GM12878 (cell line): Measurements from ENCODE around the gene ATIC. TPM values are rescaled to one million over a fixed set of nuclear protein-coding genes. Genes with fewer than 3 reads are reported as not detected.

ENCODE experiments used
- ATAC-seq: fragments of 200-7000 bp; cut with Tn5 transposase; 3 replicates; pipeline ENCODE4 v1.9.1; 2020; ENCODE audit warnings: mild to moderate bottlenecking, moderate library complexity
- BruUV-seq: library from RNA; stranded (reverse); fragments of 400-500 nt; replicated peaks from 2 replicates; lab custom pipeline; 2021; lab: Mats Ljungman, UMichigan
- CTCF ChIA-PET: fragments of 300-600 bp; sonication (Branson Sonifier 250); formaldehyde crosslinking; extraction: SDS; loops from one replicate; lab custom pipeline; 2021; ENCODE audit warnings: inconsistent platforms; lab: Yijun Ruan, JAX
- POLR2A ChIA-PET: fragments of 350-600 bp; formaldehyde crosslinking; extraction: SDS; loops from one replicate; lab custom pipeline; 2021; ENCODE audit warnings: inconsistent platforms; lab: Charles Lee
- RAD21 ChIA-PET: fragments of 300-600 bp; sonication (Branson Sonifier 250); formaldehyde crosslinking; loops from one replicate; lab custom pipeline; 2023; ENCODE audit warnings: antibody characterized with exemption; ENCODE audit not compliant: unreplicated experiment; lab: Charles Lee
- SMC1A ChIA-PET: fragments of 300-600 bp; sonication (Branson Sonifier 250); formaldehyde crosslinking; loops from one replicate; lab custom pipeline; 2023; ENCODE audit not compliant: unreplicated experiment, uncharacterized antibody; lab: Charles Lee
- DNase-seq: peaks from one replicate; pipeline ENCODE4 v3.0.0-alpha.2; 2011; ENCODE audit warnings: low read depth, low spot score
- FAIRE-seq: peaks from 3 replicates; lab custom pipeline; 2011; peaks lifted over from hg19 to GRCh38; lab: Jason Lieb, UNC
- H2AFZ ChIP-seq: 2 replicates; pipeline ENCODE4 v1.6.0; 2011; ENCODE audit warnings: low read depth, low read length, control low read depth; ENCODE audit not compliant: control insufficient read depth
- H3K27ac ChIP-seq: 2 replicates; pipeline ENCODE4 v1.5.1; 2011; ENCODE audit warnings: control low read depth; ENCODE audit not compliant: control insufficient read depth, insufficient read depth
- H3K27me3 ChIP-seq, 2 experiments: replicated peaks in 1 of 2; 2 replicates each; pipeline versions ENCODE4 v1.6.0 to v1.6.1; 2011; ENCODE audit warnings: low read length in 1 of 2; ENCODE audit not compliant: control insufficient read depth in 2 of 2, insufficient read depth in 2 of 2
- H3K36me3 ChIP-seq, 2 experiments: 2 replicates each; pipeline ENCODE4 v1.5.1; 2011; ENCODE audit warnings: low read length in 1 of 2; ENCODE audit not compliant: control insufficient read depth in 2 of 2, insufficient read depth in 2 of 2
- H3K4me1 ChIP-seq: 2 replicates; pipeline ENCODE4 v1.6.1; 2011; ENCODE audit warnings: mild to moderate bottlenecking, low read length, moderate library complexity, mixed read lengths; ENCODE audit not compliant: control insufficient read depth, insufficient read depth
- H3K4me2 ChIP-seq: 2 replicates; pipeline ENCODE4 v1.6.0; 2011; ENCODE audit warnings: control low read depth; ENCODE audit not compliant: control insufficient read depth, insufficient read depth
- H3K4me3 ChIP-seq: fragments of 200-600 bp; sonication (generic); 2 replicates; pipeline ENCODE4 v1.5.1; 2016
- H3K79me2 ChIP-seq: 2 replicates; pipeline ENCODE4 v1.6.0; 2011; ENCODE audit warnings: low read length; ENCODE audit not compliant: control insufficient read depth, insufficient read depth
- H3K9ac ChIP-seq: 2 replicates; pipeline ENCODE4 v1.8.0; 2011; ENCODE audit warnings: low read length, control low read depth, mixed read lengths; ENCODE audit not compliant: control insufficient read depth, insufficient read depth
- H3K9me3 ChIP-seq: replicated peaks from 3 replicates; pipeline ENCODE4 v1.5.1; 2011; ENCODE audit warnings: mild to moderate bottlenecking, low read length; ENCODE audit not compliant: control insufficient read depth, insufficient read depth
- H4K20me1 ChIP-seq: 2 replicates; pipeline ENCODE4 v1.6.0; 2011; ENCODE audit not compliant: control insufficient read depth, insufficient read depth
- CEBPB ChIP-seq, 2 experiments: fragments of 150-350 bp in 1 of 2; IDR thresholded peaks; 2 replicates each; pipeline ENCODE4 v1.6.1; 2012 to 2014; ENCODE audit warnings: low read depth in 2 of 2, low read length in 2 of 2, borderline replicate concordance in 1 of 2, inconsistent platforms in 1 of 2
- POLR2AphosphoS2 ChIP-seq: IDR thresholded peaks from 2 replicates; pipeline ENCODE4 v1.6.1; 2011; ENCODE audit warnings: low read depth, mild to moderate bottlenecking, low read length, improper control_type of control experiment, moderate library complexity
- SIN3A ChIP-seq: IDR thresholded peaks from 2 replicates; pipeline ENCODE4 v1.6.1; 2012; ENCODE audit warnings: low read depth, low read length, improper control_type of control experiment
- TBL1XR1 ChIP-seq: IDR thresholded peaks from 2 replicates; pipeline ENCODE4 v1.6.1; 2012; ENCODE audit warnings: low read depth, low read length, improper control_type of control experiment
- TCF7 ChIP-seq: IDR thresholded peaks from 2 replicates; pipeline ENCODE4 v1.6.1; 2014; ENCODE audit warnings: antibody characterized with exemption, borderline replicate concordance
- WRNIP1 ChIP-seq: IDR thresholded peaks from 2 replicates; pipeline ENCODE4 v1.6.1; 2011; ENCODE audit warnings: low read depth, low read length, improper control_type of control experiment, borderline replicate concordance
- ZNF384 ChIP-seq: IDR thresholded peaks from 2 replicates; pipeline ENCODE4 v1.6.1; 2012; ENCODE audit warnings: low read depth, mild to moderate bottlenecking, low read length, improper control_type of control experiment, borderline replicate concordance
- ZZZ3 ChIP-seq: IDR thresholded peaks from 2 replicates; pipeline ENCODE4 v1.6.1; 2011; ENCODE audit warnings: low read depth; ENCODE audit not compliant: control insufficient read depth, insufficient read length
- WGBS: methylation state at CpG from one replicate; pipeline ENCODE4 v1.1.6; 2016; ENCODE audit warnings: low lambda C conversion rate; ENCODE audit not compliant: insufficient replicate concordance, insufficient coverage; ENCODE audit errors: missing lambda C conversion rate; 5-methylcytosine and 5-hydroxymethylcytosine counted together
- in situ Hi-C: fragments of 300-500 bp; cut with MboI; formaldehyde crosslinking; loops from 9 replicates; pipeline ENCODE4 v1.14.3; 2018; ENCODE audit warnings: mixed read lengths
- intact Hi-C: fragments of 100-400 bp; cut with micrococcal nuclease; formaldehyde crosslinking; loops from one replicate; pipeline ENCODE4 v1.14.2; 2022; ENCODE audit not compliant: unreplicated experiment
- polyA plus RNA-seq, 11 experiments: library from polyadenylated mRNA; depleted of rRNA in 4 of 11; unstranded in 6 of 11; stranded (reverse) in 5 of 11; fragments of >200 nt; fragmentation: Nextera tagmentation in 4 of 11; fragmentation: Illumina TruSeq in 1 of 11; extraction: Ambion mirVana in 4 of 11; extraction: Trizol in 1 of 11; gene quantifications; 1 replicate in 1 of 11; 2 replicates in 10 of 11; pipeline versions ENCODE4 v1.2.1 to v1.2.3, GENCODE V29; 2011 to 2016; ENCODE audit warnings: inconsistent platforms in 2 of 11, missing spikeins in 2 of 11, low read depth in 1 of 11
- total RNA-seq, 4 experiments: library from RNA; depleted of rRNA in 3 of 4; stranded (reverse); fragments of >200 nt in 3 of 4; fragmentation: Illumina TruSeq in 1 of 4; extraction: Trizol in 1 of 4; gene quantifications; 2 replicates each; pipeline versions ENCODE4 v1.2.1 to v1.2.3, GENCODE V29; 2013 to 2021

The ATIC gene
- total and polyA plus RNA-seq, 10 of the 15 experiments (the other 5 are each of a cell fraction or from before 2014, with no cell fraction given) = 45.1 to 518 (median 306) TPM

GRCh38 chr2:215271446-215271845 is 40.4 kb upstream of the ATIC start:
- Histone ChIP-seq H3K4me1 (peaks cover 4% of the 10 kb centered on the region; the same call in 1 of the 2 replicates), H3K79me2 (no peaks in the 10 kb centered on the region), H3K36me3 (no peaks in the 10 kb centered on the region), H3K4me2 (no peak overlapping the region), H3K27ac (no peak overlapping the region), H3K27me3 (no peaks in the 10 kb centered on the region), H3K9me3 (no peaks in the 10 kb centered on the region), H3K9ac (no peak overlapping the region), H3K4me3 (no peak overlapping the region), H4K20me1 (no peaks in the 10 kb centered on the region), H2AFZ (peak overlapping the region; percentile 16; the same call in 1 of the 2 replicates)
- in situ Hi-C loops (loop anchor here (10.0 kb wide), 1 partner anchor 307 kb away; no protein-coding TSS in a partner anchor), intact Hi-C loops (loop anchor here (2.0 to 10.0 kb wide), 3 partner anchors 311 to 957 kb away; no protein-coding TSS in a partner anchor)
- TF ChIP-seq SIN3A (no peak), ZZZ3 (no peak), CEBPB (IDR thresholded peaks at IDR 0.05; ENCODE audit: borderline replicate concordance in 1 of 2, low read depth in 2 of 2, low read length in 2 of 2) (no peak), WRNIP1 (no peak), TCF7 (no peak), POLR2AphosphoS2 (no peak), TBL1XR1 (no peak), ZNF384 (no peak)
- no TSS peak for BruUV-seq
- SMC1A ChIA-PET = interaction anchor here (1.1 to 4.1 kb wide), 7 partner anchors 23 to 661 kb away, joined by 3 to 27 read pairs (median 5); no protein-coding TSS in a partner anchor
- POLR2A ChIA-PET = interaction anchor here (0.6 kb wide), 1 partner anchor 133 kb away, joined by 6 read pairs; the partner anchor contains the start of gene ABCA12
- no peak for DNase-seq
- RAD21 ChIA-PET = interaction anchor here (0.8 to 2.6 kb wide), 4 partner anchors 20 to 660 kb away, joined by 3 to 8 read pairs (median 4); no protein-coding TSS in a partner anchor
- 98% methylated on average over 2 of the region's 2 CpGs for WGBS
- no peak for FAIRE-seq
- no peak for ATAC-seq
- CTCF ChIA-PET = interaction anchor here (0.7 to 2.1 kb wide), 15 partner anchors 10 to 660 kb away, joined by 3 to 11 read pairs (median 3); no protein-coding TSS in a partner anchor
